ENCODE measurements around the gene MYOM1.

MYOM1 gene

DNA sequence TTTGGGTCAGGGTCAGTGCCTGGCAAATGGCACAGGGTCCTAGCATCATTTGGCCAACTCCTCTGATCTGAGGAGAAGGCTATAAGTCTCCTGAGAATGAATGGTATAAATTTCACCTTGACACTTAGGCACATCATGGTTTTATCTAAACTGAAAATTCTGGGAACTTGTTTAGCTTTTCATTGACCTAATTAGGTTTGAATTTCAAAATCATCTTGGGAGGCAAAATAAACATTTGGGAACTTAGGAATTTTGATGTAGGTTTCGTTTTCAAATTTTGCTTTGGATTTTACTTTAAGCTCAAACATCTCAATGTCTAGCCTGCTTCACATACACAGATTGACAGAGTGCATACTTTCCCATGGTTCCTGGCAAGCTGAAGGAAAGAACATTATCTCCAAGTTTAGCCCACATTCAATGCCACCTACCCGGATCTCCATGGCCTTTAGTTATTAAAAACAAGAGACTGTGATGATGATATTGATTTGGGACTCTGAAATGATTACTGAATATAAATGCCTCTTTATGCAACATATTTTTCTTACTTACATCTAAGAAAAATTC, 44.5 kb downstream of the MYOM1 start:
- no peak overlapping the region for H3K27ac ChIP-seq

DNA sequence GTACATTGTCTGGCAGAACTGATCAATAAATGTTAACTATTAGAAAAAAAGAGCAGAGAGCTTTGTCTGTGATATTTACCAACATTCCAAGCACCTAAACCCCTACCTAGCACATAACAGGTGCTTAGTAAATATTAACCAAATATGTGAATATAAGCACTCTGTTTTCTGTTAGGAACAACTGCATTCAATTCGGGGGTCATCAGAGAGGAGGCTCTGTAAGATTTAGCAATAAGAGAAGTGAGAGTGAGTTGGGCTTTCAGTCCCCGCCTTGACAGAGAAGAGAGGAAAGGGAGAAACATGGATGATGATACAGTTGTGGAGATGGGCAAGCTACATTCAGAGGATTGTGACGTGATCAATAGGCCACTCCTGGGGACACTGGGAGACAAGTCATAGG, 47.7 kb downstream of the MYOM1 start:
- TF ChIP-seq, protein P1, sequence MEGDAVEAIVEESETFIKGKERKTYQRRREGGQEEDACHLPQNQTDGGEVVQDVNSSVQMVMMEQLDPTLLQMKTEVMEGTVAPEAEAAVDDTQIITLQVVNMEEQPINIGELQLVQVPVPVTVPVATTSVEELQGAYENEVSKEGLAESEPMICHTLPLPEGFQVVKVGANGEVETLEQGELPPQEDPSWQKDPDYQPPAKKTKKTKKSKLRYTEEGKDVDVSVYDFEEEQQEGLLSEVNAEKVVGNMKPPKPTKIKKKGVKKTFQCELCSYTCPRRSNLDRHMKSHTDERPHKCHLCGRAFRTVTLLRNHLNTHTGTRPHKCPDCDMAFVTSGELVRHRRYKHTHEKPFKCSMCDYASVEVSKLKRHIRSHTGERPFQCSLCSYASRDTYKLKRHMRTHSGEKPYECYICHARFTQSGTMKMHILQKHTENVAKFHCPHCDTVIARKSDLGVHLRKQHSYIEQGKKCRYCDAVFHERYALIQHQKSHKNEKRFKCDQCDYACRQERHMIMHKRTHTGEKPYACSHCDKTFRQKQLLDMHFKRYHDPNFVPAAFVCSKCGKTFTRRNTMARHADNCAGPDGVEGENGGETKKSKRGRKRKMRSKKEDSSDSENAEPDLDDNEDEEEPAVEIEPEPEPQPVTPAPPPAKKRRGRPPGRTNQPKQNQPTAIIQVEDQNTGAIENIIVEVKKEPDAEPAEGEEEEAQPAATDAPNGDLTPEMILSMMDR (conservative IDR thresholded peaks at IDR 0.05), result no peak
- H3K27ac ChIP-seq, result no peak overlapping the region

More for the DNA sequence above, 44.5 kb downstream of the MYOM1 start:
- TF ChIP-seq, protein P1 (conservative IDR thresholded peaks at IDR 0.05), result no peak

DNA sequence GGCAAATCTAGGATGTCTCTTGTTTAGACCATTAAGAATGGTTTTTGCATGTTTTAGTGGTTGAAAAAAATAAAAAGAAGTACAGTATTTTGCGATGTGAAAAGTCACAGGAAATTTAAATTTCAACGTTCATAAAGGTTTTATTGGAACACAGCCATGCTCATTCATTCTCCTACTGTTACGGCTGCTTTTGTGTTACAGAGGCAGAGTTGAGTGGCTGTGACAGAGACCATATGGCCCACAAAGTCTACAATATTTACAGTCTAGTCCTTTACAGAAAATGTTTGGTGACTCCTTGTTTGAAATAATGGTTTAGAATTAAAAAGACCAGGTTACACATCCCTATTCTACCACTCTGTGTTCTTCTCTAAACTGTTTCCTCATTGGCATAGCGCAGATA, 48.1 kb downstream of the MYOM1 start:
- TF ChIP-seq, protein P1 (conservative IDR thresholded peaks at IDR 0.05), result no peak
- H3K27ac ChIP-seq, result no peak overlapping the region

DNA sequence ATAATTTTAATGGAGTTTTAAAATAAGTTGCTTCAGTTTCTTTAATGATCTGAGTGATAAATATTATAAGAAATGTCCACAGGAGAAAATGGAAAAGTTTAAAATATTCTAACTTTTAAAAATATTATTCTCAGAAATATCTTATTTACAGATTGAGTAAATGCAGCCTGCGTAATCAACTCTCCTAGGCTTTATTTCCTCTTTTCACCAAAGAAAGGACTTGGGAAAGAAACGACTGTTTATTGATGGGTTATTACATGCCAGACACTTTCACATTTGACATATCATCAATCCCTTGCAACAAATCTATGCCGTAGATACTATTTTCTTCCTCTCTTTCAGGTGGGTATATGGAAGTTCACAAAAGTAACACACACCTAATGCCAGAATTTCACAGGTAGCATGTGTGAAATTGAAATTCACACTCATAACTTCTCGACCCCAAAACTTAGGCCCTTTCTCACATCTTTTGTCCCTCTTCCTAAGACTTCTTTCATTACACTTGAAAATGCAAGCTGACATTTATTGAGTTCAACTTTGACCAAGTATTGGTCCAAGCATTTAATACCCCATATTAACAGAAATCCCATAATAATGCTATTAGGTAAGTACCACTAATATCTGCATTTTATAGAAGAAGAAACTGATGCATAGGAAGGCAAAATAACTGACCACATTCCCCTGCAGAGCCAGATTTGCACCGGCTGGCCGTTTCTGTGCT, 49.2 kb downstream of the MYOM1 start:
- no peak overlapping the region for H3K27ac ChIP-seq
- TF ChIP-seq, protein P1 (conservative IDR thresholded peaks at IDR 0.05), result no peak

DNA sequence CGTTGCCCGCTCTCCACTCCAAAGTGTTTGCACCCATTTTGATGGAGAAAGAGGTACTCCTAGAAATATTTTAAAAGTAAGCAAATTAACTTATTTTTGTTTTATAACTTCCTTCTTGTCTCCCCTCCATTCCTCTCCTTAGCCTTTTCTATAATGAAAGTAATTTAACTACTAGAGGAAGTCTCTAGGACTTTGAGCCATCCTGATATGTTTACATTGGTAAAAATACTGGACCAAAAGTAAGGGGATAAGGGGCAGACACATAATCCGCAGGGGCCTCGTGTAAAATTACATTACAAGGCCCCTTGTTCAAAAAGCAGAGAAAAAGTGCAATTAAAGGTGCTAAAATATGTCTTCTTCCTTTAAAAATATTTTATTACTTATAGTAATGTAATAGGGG, 55.4 kb downstream of the MYOM1 start:
- H3K27ac ChIP-seq, result no peak overlapping the region
- TF ChIP-seq, protein P1 (conservative IDR thresholded peaks at IDR 0.05), result no peak

DNA sequence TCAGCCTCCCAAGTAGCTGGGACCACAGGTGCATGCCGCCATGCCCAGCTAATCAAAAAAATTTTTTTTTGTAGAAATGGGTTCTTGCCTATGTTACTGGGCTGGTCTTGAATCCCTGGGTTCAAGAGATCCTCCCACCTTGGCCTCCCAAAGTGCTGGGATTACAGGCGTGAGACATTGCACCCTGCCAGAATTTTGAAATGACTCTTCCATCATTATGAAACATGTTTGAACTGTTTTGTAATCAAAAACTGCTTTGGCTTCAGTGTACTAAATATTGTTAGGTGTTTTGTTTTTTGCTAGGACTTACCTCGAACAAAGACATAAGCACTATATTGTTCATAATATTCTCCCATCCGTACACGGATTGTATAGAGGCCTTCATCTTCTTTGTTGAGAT, 55.8 kb downstream of the MYOM1 start:
- TF ChIP-seq, protein P1 (conservative IDR thresholded peaks at IDR 0.05), result no peak
- no peak overlapping the region for H3K27ac ChIP-seq

DNA sequence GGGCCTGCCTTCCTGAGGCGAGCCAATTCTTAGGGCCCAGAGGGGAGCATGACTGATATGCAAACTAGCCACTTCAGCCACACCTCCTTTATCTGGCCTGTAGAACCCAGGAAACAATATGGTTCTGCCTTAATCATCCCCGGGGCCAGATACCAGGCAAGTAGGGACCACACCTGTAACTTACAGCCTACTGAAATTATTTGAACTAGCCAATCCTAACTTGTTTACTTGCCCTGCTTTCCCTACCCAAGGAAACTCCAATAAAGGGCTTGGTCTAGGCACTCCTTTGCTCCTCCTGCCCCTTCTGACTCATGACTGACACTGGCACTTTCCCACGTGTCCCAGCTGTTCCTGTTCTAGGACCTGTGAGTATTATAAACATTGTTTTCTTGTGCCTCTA, 57.6 kb downstream of the MYOM1 start:
- TF ChIP-seq, protein P1 (conservative IDR thresholded peaks at IDR 0.05), result no peak
- H3K27ac ChIP-seq, result no peak overlapping the region
